Omental fat pad (tissue), 4 donors: ENCODE results near the gene SERPINB6. TPM values are rescaled to one million over a fixed set of nuclear protein-coding genes. Genes with fewer than 3 reads are reported as not detected.

Source experiments
- ATAC-seq: fragments of 150-250 bp; one replicate; pipeline ENCODE4 v1.9.1; 2016; ENCODE audit warnings: mild to moderate bottlenecking, moderate library complexity; ENCODE audit not compliant: low FRiP score
- DNase-seq: peaks from one replicate; pipeline ENCODE4 v3.0.0-alpha.2; 2019; ENCODE audit warnings: low spot score
- CTCF ChIP-seq, 3 donors: fragments of 450-650 bp; IDR thresholded peaks; one replicate each; pipeline ENCODE4 v1.5.1; 2016 to 2017; ENCODE audit warnings: antibody characterized with exemption in 3 of 3, mild to moderate bottlenecking in 3 of 3, moderate library complexity in 2 of 3
- total RNA-seq, 4 donors: library from RNA; depleted of rRNA; stranded (reverse); fragments of >200 nt; gene quantifications; one replicate each; pipeline ENCODE4 v1.1.0, GENCODE V29; 2016

Gene SERPINB6
- total RNA-seq, 4 donors from 2014 or later, result 134 to 197 (median 158) TPM

- TF ChIP-seq CTCF (IDR thresholded peaks at IDR 0.05), result no peak
- no peak for DNase-seq
- no peak for ATAC-seq
These were observed 70.3 kb downstream of the SERPINB6 start for GRCh38 chr6:2900821-2901644.

GRCh38 chr6:2900221-2900807 is 71.1 kb downstream of the SERPINB6 start:
- no peak for TF ChIP-seq CTCF (IDR thresholded peaks at IDR 0.05)
- ATAC-seq (no peak), DNase-seq (no peak)

- no peak for ATAC-seq
- TF ChIP-seq CTCF (IDR thresholded peaks at IDR 0.05), result no peak
- no peak for DNase-seq
These were observed 71.8 kb downstream of the SERPINB6 start for GRCh38 chr6:2899596-2899995.

Other genes with a start within 250 kb of the SERPINB6 start
- gene MYLK4, start 220.6 kb downstream of the SERPINB6 start, total RNA-seq, result under 1 TPM; 0.28 to 0.79 (median 0.46) TPM
- 10 to 100 TPM; 31.6 to 66.4 (median 46.1) TPM for gene WRNIP1, start 206.2 kb downstream of the SERPINB6 start, total RNA-seq
- 100 to 1,000 TPM in 1 of 4 donors, 10 to 100 TPM in 3; 40.8 to 146 (median 50.1) TPM for gene SERPINB1, start 129.7 kb downstream of the SERPINB6 start, total RNA-seq
- gene SERPINB9, start 68.3 kb downstream of the SERPINB6 start, total RNA-seq, result 10 to 100 TPM; 14.8 to 68.5 (median 20.8) TPM
- 10 to 100 TPM; 32.9 to 54.0 (median 48.1) TPM for gene NQO2, start 28.3 kb upstream of the SERPINB6 start, total RNA-seq
- 10 to 100 TPM; 29.6 to 47.0 (median 31.1) TPM for gene RIPK1, start 96.9 kb upstream of the SERPINB6 start, total RNA-seq
- 10 to 100 TPM; 13.5 to 41.5 (median 20.9) TPM for gene BPHL, start 147.1 kb upstream of the SERPINB6 start, total RNA-seq
- gene TUBB2A, start 186.0 kb upstream of the SERPINB6 start, total RNA-seq, result 100 to 1,000 TPM in 2 of 4 donors, 10 to 100 TPM in 2; 62.4 to 134 (median 97.8) TPM